ENCODE data around the gene USP6.
"Not testable (repeated sequence)": the region's sequence is repeated elsewhere in the genome, so short reads cannot be mapped to it uniquely, and the experiment has no call there.

- TF ChIP-seq POLR2A, CTCF, EP300, POLR2AphosphoS5 (IDR thresholded peaks at IDR 0.05): not testable (repeated sequence)
Observed at GRCh38 chr17:5160702-5161101, 44.9 kb downstream of the USP6 start.

Measured in upper lobe of left lung (tissue), 4 donors.